ENCODE results near the gene DUOXA1.

DUOXA1 gene

GRCh38 chr15:45166834-45167630, 37.4 kb upstream of the DUOXA1 start (continued):
- TF ChIP-seq ZSCAN18 (tag by site-specific recombination; IDR thresholded peaks at IDR 0.05) (no peak), ZNF114 (tag by site-specific recombination; IDR thresholded peaks at IDR 0.05) (no peak), ZNF24 (tag by site-specific recombination; IDR thresholded peaks at IDR 0.05) (no peak), ZNF561 (tag by site-specific recombination; IDR thresholded peaks at IDR 0.05; ENCODE audit: borderline replicate concordance) (no peak; the same call in 1 of the 2 replicates), ZNF362 (tag by site-specific recombination; IDR thresholded peaks at IDR 0.05) (no peak), SCRT1 (tag by site-specific recombination; IDR thresholded peaks at IDR 0.05; ENCODE audit: borderline replicate concordance) (no peak), ZNF354C (tag by site-specific recombination; IDR thresholded peaks at IDR 0.05; ENCODE audit: borderline replicate concordance, low read depth) (no peak), ZNF223 (tag by site-specific recombination; IDR thresholded peaks at IDR 0.05) (no peak), OSR2 (tag by site-specific recombination; IDR thresholded peaks at IDR 0.05) (no peak), ZNF548 (tag by site-specific recombination; IDR thresholded peaks at IDR 0.05) (no peak), ZSCAN16 (tag by site-specific recombination; IDR thresholded peaks at IDR 0.05) (no peak), GLI2 (tag by site-specific recombination; IDR thresholded peaks at IDR 0.05; ENCODE audit: borderline replicate concordance, low read depth) (no peak), ZNF26 (tag by site-specific recombination; IDR thresholded peaks at IDR 0.05) (no peak), ZBTB21 (tag by site-specific recombination; IDR thresholded peaks at IDR 0.05) (no peak), ZNF2 (tag by site-specific recombination; IDR thresholded peaks at IDR 0.05) (no peak), ZNF623 (tag by site-specific recombination; IDR thresholded peaks at IDR 0.05) (no peak), ZBTB26 (tag by site-specific recombination; optimal IDR thresholded peaks at IDR 0.05) (peak; percentile 66), HOXD13 (CRISPR knock-in tag; IDR thresholded peaks at IDR 0.05; ENCODE audit: borderline replicate concordance) (no peak), ZNF184 (tag by site-specific recombination; IDR thresholded peaks at IDR 0.05) (no peak), ZNF16 (tag by site-specific recombination; IDR thresholded peaks at IDR 0.05; ENCODE audit: low read depth) (no peak), ZNF423 (tag by site-specific recombination; IDR thresholded peaks at IDR 0.05) (no peak), ZNF37A (tag by site-specific recombination; IDR thresholded peaks at IDR 0.05) (no peak), ZNF776 (tag by site-specific recombination; IDR thresholded peaks at IDR 0.05; ENCODE audit: borderline replicate concordance) (no peak), HIC1 (tag by site-specific recombination; IDR thresholded peaks at IDR 0.05) (no peak), TRIM28 (IDR thresholded peaks at IDR 0.05; ENCODE audit: borderline replicate concordance, low read length) (no peak), KLF10 (tag by site-specific recombination; IDR thresholded peaks at IDR 0.05) (no peak), WT1 (tag by site-specific recombination; IDR thresholded peaks at IDR 0.05) (no peak), ZNF350 (tag by site-specific recombination; IDR thresholded peaks at IDR 0.05) (no peak), GLI4 (tag by site-specific recombination; IDR thresholded peaks at IDR 0.05) (no peak), ZNF791 (tag by site-specific recombination; IDR thresholded peaks at IDR 0.05) (no peak), ZNF341 (tag by site-specific recombination; IDR thresholded peaks at IDR 0.05; ENCODE audit: low read depth) (peak; percentile 46; the same call in 1 of the 2 replicates), PRDM6 (tag by site-specific recombination; IDR thresholded peaks at IDR 0.05) (no peak), GLIS1 (tag by site-specific recombination; IDR thresholded peaks at IDR 0.05) (peak; percentile 50; the same call in 1 of the 2 replicates)

Measured in HEK293 (cell line).